GM04503 (cell line): ENCODE results near the gene RGS13.
"Not testable (repeated sequence)": the region's sequence is repeated elsewhere in the genome, so short reads cannot be mapped to it uniquely, and the experiment has no call there.

Source experiments
- DNase-seq: peaks from one replicate; pipeline ENCODE4 v3.0.0-alpha.2; 2012; ENCODE audit warnings: low read depth

The RGS13 gene

DNA sequence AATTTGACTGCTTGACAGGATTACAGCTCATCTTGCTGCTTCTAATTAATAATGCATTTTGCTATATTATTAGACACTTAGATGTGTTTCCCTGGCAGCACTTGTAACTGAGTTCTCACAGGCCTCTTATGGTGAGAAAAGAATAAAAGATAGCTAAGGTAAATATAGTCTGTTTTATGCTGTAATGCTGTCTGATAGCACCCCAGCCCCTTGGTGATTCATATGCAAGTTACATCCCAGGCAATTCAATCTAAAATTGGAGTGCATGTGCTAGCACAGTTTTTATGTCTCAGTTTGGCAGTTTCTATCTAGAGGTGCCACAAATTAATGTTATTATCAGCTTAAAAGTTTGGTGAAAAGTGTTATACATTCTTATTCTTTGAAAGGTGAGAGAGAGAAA, 42.2 kb downstream of the RGS13 start:
- no peak for DNase-seq

DNA sequence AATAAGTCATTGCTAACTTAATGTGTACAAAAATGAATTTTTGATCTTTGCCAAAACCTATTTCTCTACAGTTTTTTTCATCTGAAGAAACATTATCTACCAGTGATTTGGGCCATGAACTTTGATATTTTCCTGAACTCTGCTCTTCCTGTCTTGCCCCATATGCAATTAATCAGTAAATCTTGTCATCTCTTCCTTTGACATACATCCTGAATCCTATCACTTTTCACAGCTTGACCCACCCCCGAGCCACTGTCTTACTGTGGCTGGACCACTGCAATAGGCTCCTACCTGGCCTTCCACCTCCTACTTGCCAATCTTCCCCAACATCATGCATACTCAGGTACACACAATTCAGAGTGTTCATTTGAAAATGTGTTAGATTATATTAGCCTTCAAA, 46.4 kb downstream of the RGS13 start:
- no peak for DNase-seq

DNA sequence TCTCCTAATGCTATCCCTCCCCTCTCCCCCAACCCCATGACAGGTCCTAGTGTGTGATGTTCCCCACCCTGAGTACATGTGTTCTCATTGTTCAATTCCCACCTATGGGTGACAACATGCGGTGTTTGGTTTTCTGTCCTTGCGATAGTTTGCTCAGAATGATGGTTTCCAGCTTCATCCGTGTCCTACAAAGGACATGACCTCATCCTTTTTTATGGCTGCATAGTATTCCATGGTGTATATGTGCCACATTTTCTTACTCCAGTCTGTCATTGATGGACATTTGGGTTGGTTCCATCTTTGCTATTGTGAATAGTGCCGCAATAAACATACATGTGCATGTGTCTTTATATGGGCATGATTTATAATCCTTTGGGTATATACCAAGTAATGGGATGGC, 47.1 kb downstream of the RGS13 start:
- DNase-seq, result not testable (repeated sequence)

DNA sequence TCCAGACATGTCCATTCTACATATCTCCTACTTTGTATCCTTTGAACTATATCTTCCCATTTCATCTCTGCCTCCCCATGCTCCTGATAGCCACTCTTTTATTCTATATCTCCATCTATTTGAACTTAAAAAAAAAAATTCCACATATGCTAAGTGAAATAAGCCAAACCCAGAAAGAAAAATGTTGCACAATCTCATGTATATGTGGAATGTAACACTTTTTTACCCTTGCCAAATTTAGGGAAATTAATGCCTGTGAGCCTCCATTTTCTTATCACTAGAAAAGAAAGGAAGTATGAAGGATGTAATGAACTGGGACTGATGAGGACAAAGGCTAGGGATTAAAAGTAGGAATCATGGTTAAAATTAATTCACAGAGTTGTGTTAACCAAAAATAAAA, 53.5 kb downstream of the RGS13 start:
- no peak for DNase-seq

DNA sequence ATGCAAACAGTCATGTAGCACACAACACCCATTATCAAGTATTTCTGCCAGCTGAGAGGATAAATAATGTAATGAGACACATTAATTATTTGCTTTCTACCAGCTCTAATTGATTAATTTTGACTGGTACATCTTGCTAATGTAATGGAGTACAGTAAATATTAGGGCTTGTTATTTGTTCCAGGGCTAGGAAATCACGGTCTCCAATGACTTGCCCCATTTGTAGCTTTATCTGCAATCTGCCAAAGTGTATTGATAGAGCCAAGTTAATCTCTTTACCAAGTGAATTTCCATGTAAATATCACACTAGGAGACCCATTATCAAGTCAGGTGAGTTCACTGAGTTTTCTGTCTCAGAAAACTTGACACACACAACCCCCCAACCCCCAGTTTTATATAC, 55.1 kb downstream of the RGS13 start:
- DNase-seq, result no peak

DNA sequence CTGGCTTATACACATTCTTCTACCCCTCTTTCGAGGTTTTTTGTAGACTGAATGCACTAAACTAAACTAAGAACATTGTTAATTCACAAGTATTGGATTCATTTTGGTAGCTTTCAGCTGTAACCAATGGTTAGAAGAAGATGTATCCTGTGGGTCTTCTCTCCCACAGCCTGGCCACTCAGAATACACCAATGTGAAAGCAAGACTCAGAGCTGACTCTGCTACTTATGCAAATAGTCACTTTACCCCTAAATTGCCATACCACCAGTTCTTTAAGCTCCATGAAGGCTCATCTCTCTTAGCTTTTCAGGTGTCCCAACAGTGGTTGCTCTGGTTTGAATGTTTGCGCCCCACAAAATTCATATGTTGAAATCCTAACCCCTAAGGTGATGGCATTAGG, 60.1 kb downstream of the RGS13 start:
- DNase-seq, result no peak

DNA sequence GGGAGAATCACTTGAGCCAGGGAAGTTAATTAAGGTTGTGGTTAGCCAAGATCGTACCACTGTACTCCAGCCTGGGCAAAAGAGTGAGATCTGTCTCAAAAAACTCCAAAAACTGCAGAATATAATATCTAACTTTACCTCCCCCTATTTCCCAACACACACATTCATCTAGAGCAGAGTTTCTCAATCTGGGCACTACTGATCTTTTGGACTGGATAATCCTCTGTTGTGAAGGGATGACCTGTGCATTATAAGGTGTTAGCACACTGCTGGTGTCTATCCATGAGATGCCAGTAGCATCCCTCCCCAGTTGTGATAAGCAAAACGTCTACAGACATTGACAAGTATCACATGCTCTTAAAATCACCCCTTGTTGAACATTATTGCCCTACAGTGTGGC, 61.8 kb downstream of the RGS13 start:
- DNase-seq, result no peak

DNA sequence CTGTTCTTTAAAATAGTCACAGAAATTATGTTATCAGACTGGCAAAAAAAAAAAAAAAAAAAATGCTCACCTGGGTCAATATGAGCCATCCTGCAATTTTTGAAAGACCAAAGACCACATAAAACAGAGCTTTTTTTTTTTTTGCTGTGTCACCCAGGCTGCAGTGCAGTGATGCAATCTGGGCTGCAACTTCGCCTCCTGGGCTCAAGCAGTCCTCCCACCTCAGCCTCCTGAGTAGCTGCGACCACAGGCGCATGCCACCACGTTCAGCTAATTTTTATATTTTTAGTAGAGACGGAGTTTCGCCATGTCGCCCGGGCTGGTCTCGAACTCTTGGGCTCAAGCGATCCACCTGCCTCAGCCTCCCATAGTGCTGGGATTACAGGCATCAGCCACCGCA, 62.8 kb downstream of the RGS13 start:
- no peak for DNase-seq

DNA sequence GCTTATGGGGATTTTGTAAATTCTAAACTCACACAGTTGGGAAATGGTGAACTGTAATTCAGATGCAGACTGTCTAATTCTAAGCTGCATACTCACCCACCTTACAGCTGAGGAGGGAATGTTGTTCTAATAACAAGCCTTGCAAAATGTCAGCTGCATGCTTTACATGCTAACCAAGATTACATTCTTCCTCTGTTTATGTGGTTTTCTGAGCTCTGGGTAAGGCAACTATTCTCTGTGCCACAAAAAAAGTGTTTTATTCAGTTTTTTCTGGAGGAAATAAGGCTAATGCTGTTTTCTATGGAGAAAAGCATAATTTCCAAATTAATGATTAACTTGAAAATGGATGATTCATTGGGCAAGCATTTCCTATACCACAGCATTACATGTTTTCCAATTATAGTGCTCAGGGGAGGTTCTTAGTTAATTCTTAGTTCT, 64.9 kb downstream of the RGS13 start:
- peak; percentile 77 for DNase-seq

DNA sequence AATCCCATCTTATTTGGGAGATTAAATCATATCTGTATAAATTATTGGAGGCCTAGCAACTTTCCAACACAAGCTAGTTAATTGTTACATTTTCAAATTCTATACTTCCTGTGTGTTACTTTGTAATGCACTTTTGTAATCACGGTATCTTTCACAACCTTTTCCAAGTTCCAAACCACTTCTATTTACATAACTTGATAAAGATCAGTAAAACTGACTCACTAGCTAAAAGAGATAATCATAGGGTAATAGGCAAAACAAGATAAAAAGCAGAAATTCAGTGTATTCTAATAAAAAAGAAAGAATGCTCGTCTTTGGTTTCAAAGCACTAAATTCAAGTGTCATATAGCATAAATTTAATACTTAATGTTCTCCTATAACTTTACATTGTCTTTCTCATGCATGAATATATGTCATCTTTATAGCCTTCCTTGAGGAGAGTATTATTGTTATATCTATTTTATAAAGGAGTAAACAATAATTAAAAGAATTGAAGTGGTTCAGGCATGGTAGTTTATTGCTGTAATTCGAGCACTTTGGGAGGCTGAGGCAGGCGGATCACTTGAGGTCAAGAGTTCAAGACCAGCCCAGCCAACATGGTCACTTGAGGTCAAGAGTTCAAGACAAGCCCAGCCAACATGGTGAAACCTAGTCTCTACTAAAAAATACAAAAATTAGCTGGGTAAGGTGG, 66.4 kb downstream of the RGS13 start:
- DNase-seq, result peak; percentile 60

DNA sequence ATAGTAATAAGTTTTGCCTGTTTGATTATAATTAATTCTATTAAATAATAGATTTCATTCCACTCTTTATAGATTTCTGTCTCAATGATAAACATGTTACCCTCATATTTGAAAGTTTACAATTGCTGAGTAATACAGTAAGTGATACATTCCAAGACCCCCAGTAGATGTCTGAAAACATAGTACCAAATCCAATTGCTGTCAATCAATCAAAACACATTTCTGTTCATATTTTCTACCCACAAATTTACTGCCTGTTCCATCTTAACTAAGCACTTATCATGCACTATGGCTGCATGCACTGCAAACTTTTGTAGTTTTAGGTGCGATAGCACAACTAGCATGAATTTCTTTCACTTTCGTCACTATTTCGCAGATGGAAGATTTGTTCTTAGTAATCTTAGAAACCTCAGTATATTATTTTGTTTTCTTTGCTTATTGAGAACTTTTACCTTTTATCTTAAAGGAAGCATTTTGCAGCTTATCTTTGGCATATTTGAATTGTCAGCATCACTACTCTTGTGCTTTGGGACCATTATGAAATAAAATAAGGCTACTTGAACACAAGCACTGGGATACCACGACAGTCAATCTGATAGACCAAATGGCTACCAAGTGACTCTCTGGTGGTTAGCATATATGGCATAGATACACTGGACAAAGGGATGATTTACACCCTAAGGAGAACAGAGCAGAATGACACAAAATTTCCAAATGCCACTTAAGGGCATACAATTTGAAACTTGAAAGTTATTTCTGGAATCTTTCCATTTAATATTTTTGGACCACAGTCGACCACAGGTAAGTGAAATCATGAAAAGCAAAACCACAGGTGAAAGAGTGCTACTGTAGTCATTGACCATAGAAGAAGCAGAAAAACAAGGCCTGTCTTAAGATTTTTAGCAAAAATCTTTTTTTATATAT, 67.6 kb downstream of the RGS13 start:
- no peak for DNase-seq

DNA sequence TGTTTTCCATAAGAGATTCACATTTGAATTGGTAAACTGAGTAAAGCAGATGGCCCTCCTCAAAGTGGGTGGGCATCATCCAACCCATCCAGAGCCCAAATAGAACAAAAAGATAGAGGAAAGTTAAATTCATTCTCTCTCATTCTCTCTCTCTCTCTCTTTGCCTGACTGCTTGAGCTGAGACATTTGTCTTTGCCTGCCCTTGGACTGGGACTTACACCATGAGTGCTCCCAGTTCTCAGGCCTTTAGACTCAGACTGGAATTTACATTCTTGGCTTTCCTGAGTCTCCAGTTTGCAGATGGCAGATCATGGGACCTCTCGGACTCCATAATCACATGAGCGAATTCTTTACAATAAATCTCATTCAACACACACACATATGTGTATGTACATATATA, 69.6 kb downstream of the RGS13 start:
- DNase-seq, result no peak

DNA sequence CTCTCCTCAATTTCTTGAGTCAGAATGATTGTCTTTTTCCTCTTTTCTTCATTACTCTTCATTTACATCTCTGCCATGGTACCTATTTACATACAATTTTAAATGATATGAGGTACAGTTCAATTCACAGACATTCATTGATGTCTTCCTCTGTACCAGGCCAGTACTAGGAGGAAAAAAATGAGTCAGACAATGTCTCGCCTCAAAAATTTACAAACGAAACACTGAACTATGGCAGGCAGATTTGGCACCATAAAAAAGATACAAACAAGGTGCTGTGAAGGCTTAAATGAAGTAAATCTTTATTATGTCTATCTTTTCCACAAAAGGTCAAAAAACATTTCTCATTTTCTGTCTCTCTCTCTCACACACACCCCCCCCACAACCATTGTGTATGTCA, 71.0 kb downstream of the RGS13 start:
- DNase-seq, result no peak

DNA sequence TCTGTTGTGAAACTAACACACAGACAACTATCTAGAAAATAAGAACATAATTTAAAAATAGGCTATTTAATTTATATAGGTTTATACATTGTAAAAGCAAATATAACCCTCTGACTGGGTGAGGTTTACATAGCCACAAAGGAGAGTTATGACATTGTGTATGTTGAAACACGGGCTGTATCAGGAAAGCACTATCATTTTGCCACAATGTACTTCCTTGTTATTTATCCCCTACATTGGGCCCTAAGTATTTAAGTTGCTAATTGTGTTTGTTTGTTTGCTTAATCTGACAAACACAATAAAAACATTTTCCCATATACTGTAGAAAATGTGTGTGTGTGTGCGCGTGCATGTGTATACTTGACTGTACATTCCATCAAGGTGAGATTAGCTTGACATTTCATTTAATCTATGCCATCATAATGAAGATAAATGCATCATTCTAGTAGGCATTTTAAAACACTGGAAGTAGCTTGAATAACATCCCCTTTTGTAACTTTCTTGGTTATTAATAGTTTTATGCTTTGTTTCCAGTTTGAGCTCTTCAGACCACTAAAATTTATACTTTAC, 72.1 kb downstream of the RGS13 start:
- no peak for DNase-seq

DNA sequence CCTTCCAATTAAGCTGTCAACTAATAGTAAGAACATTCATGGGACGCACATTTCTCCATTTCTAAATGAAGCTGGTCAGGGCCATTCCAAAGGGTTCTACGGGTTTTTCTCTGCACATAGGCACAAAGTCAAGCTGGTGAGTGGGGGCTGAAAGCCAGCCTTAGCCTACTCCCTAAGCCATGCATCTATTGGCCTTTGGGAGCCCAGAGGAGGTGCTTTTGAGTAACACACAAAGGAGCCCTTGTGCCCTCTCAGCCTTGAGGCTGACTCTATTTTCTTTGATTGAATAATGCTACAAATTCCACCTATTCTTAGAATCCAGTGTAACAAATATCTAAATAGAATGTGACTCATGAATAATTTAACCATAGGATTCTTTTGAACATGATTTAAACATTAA, 73.6 kb downstream of the RGS13 start:
- DNase-seq, result no peak
